T-helper 17 cell (primary cell): ENCODE measurements around the gene KRTAP10-11. TPM values are rescaled to one million over a fixed set of nuclear protein-coding genes. Genes with fewer than 3 reads are reported as not detected.
"Not testable (repeated sequence)": the region's sequence is repeated elsewhere in the genome, so short reads cannot be mapped to it uniquely, and the experiment has no call there.

ENCODE experiments used
- ATAC-seq: fragments of 150-1000 bp; cut with Tn5 transposase; 2 replicates; pipeline ENCODE4 v1.10.0; 2021; ENCODE audit warnings: mild to moderate bottlenecking, moderate library complexity
- DNase-seq, 3 donors: peaks; one replicate each; pipeline versions ENCODE4 v3.0.0 to v3.0.0-alpha.2; 2020 to 2021
- H3K9me3 ChIP-seq: one replicate; pipeline ENCODE4 v1.7.0; 2013; ENCODE audit warnings: low read length, mild to moderate bottlenecking; ENCODE audit not compliant: control insufficient read depth, poor library complexity, severe bottlenecking
- H3K27ac Mint-ChIP-seq: one replicate; pipeline ENCODE4 v1.8.0; 2022; ENCODE audit warnings: mild to moderate bottlenecking, moderate library complexity, mixed read lengths
- H3K27me3 Mint-ChIP-seq: one replicate; pipeline ENCODE4 v1.8.0; 2022; ENCODE audit warnings: mixed read lengths
- H3K36me3 Mint-ChIP-seq: one replicate; pipeline ENCODE4 v1.8.0; 2022; ENCODE audit warnings: low read depth, mixed read lengths
- H3K4me1 Mint-ChIP-seq: one replicate; pipeline ENCODE4 v1.8.0; 2022; ENCODE audit warnings: mild to moderate bottlenecking, mixed read lengths
- H3K4me3 Mint-ChIP-seq: one replicate; pipeline ENCODE4 v1.8.0; 2022; ENCODE audit warnings: mild to moderate bottlenecking, moderate library complexity, mixed read lengths
- total RNA-seq, 4 donors: library from RNA in 2 of 4; stranded (reverse) in 2 of 4; gene quantifications; one replicate each; pipeline ENCODE4 v1.2.3 and lab custom pipeline; 2022 to 2026

Gene KRTAP10-11
- total RNA-seq, 2 donors from 2014 or later: not detected

- H3K27me3 Mint-ChIP-seq: no peaks in the 10 kb centered on the region
- H3K9me3 ChIP-seq: peaks cover 4% of the 10 kb centered on the region
- ATAC-seq (no peak), DNase-seq (no peak)
- peaks cover 23% of the 10 kb centered on the region for H3K4me1 Mint-ChIP-seq
- no peak overlapping the region for H3K4me3 Mint-ChIP-seq
- peaks cover 10% of the 10 kb centered on the region for H3K36me3 Mint-ChIP-seq
- H3K27ac Mint-ChIP-seq: peak overlapping the region; percentile 93
Observed at GRCh38 chr21:44619886-44620285, 26.3 kb upstream of the KRTAP10-11 start.

GRCh38 chr21:44623575-44623974, 22.6 kb upstream of the KRTAP10-11 start:
- ATAC-seq (no peak), DNase-seq (no peak)
- no peak overlapping the region for H3K4me3 Mint-ChIP-seq
- no peaks in the 10 kb centered on the region for H3K27me3 Mint-ChIP-seq
- H3K27ac Mint-ChIP-seq: no peak overlapping the region
- H3K4me1 Mint-ChIP-seq: peaks cover 12% of the 10 kb centered on the region
- peaks cover 10% of the 10 kb centered on the region for H3K36me3 Mint-ChIP-seq
- H3K9me3 ChIP-seq: peaks cover 4% of the 10 kb centered on the region

GRCh38 chr21:44625756-44626155, 20.5 kb upstream of the KRTAP10-11 start:
- H3K36me3 Mint-ChIP-seq: peaks cover 5% of the 10 kb centered on the region
- DNase-seq (no peak), ATAC-seq (no peak)
- no peaks in the 10 kb centered on the region for H3K27me3 Mint-ChIP-seq
- H3K9me3 ChIP-seq: peaks cover 4% of the 10 kb centered on the region
- no peak overlapping the region for H3K4me3 Mint-ChIP-seq
- no peak overlapping the region for H3K27ac Mint-ChIP-seq
- H3K4me1 Mint-ChIP-seq: no peaks in the 10 kb centered on the region

GRCh38 chr21:44626262-44626661, 20.0 kb upstream of the KRTAP10-11 start:
- Mint-ChIP-seq H3K4me1 (no peaks in the 10 kb centered on the region), H3K27ac (no peak overlapping the region), H3K27me3 (no peaks in the 10 kb centered on the region), H3K4me3 (no peak overlapping the region), H3K36me3 (peaks cover 5% of the 10 kb centered on the region)
- peaks cover 4% of the 10 kb centered on the region for H3K9me3 ChIP-seq
- ATAC-seq (no peak), DNase-seq (no peak)

- no peak for ATAC-seq
- Mint-ChIP-seq H3K27me3 (no peaks in the 10 kb centered on the region), H3K27ac (no peak within 1 kb of the TSS), H3K4me3 (no peak within 1 kb of the TSS), H3K36me3 (peaks cover 5% of the 10 kb centered on the region), H3K4me1 (no peaks in the 10 kb centered on the region)
- H3K9me3 ChIP-seq: peaks cover 4% of the 10 kb centered on the region
- no peak for DNase-seq
Observed at GRCh38 chr21:44626673-44627143, 19.5 kb upstream of the KRTAP10-11 start, which contains the start of gene KRTAP10-9. Gene KRTAP10-9 (plus strand): TSS chr21:44627093. CDS start chr21:44627172, 79 bp downstream.

- H3K4me3 Mint-ChIP-seq, DNase-seq, ATAC-seq, H3K27ac Mint-ChIP-seq, H3K9me3 ChIP-seq, H3K4me1 Mint-ChIP-seq, H3K27me3 Mint-ChIP-seq, H3K36me3 Mint-ChIP-seq: not testable (repeated sequence)
Observed at GRCh38 chr21:44627181-44627822, 18.9 kb upstream of the KRTAP10-11 start.

GRCh38 chr21:44627831-44628233, 18.4 kb upstream of the KRTAP10-11 start:
- DNase-seq, H3K27me3 Mint-ChIP-seq, ATAC-seq, H3K36me3 Mint-ChIP-seq, H3K4me3 Mint-ChIP-seq, H3K4me1 Mint-ChIP-seq, H3K27ac Mint-ChIP-seq, H3K9me3 ChIP-seq: not testable (repeated sequence)

GRCh38 chr21:44628707-44629391, 17.4 kb upstream of the KRTAP10-11 start:
- DNase-seq (no peak), ATAC-seq (no peak)
- Mint-ChIP-seq H3K27ac (no peak overlapping the region), H3K36me3 (peaks cover 2% of the 10 kb centered on the region), H3K27me3 (no peaks in the 10 kb centered on the region), H3K4me1 (no peaks in the 10 kb centered on the region), H3K4me3 (no peak overlapping the region)
- H3K9me3 ChIP-seq: peaks cover 5% of the 10 kb centered on the region

GRCh38 chr21:44630440-44630839, 15.8 kb upstream of the KRTAP10-11 start:
- Mint-ChIP-seq H3K36me3 (no peaks in the 10 kb centered on the region), H3K4me3 (no peak overlapping the region), H3K27ac (no peak overlapping the region), H3K4me1 (no peaks in the 10 kb centered on the region), H3K27me3 (no peaks in the 10 kb centered on the region)
- no peak for DNase-seq
- peaks cover 5% of the 10 kb centered on the region for H3K9me3 ChIP-seq
- no peak for ATAC-seq

- H3K36me3 Mint-ChIP-seq: no peaks in the 10 kb centered on the region
- H3K4me1 Mint-ChIP-seq: no peaks in the 10 kb centered on the region
- H3K27ac Mint-ChIP-seq: no peak overlapping the region
- no peaks in the 10 kb centered on the region for H3K27me3 Mint-ChIP-seq
- ATAC-seq (no peak), DNase-seq (no peak)
- H3K4me3 Mint-ChIP-seq: no peak overlapping the region
- H3K9me3 ChIP-seq: peaks cover 5% of the 10 kb centered on the region
Observed at GRCh38 chr21:44632067-44632466, 14.1 kb upstream of the KRTAP10-11 start.

- Mint-ChIP-seq H3K4me3 (no peak overlapping the region), H3K27ac (no peak overlapping the region), H3K27me3 (no peaks in the 10 kb centered on the region), H3K4me1 (no peaks in the 10 kb centered on the region), H3K36me3 (peaks cover 2% of the 10 kb centered on the region)
- ATAC-seq (no peak), DNase-seq (no peak)
- H3K9me3 ChIP-seq: peaks cover 5% of the 10 kb centered on the region
Observed at GRCh38 chr21:44636209-44637017, 9.8 kb upstream of the KRTAP10-11 start.

GRCh38 chr21:44637018-44637850, 9.0 kb upstream of the KRTAP10-11 start, which contains the start of gene KRTAP10-10:
Gene KRTAP10-10 (plus strand): TSS chr21:44637356. CDS start chr21:44637418, 62 bp downstream.
- ATAC-seq: no peak
- Mint-ChIP-seq H3K4me1 (no peaks in the 10 kb centered on the region), H3K36me3 (peaks cover 4% of the 10 kb centered on the region), H3K27me3 (no peaks in the 10 kb centered on the region), H3K4me3 (no peak within 1 kb of the TSS), H3K27ac (no peak within 1 kb of the TSS)
- DNase-seq: no peak
- peaks cover under 1% of the 10 kb centered on the region for H3K9me3 ChIP-seq
